Raji (cell line): ENCODE measurements around the gene SRRM3.

ENCODE experiments used
- POLR2A ChIP-seq: IDR thresholded peaks from 2 replicates; pipeline ENCODE4 v1.6.1; 2011; ENCODE audit warnings: low read depth, low read length, control low read depth; ENCODE audit not compliant: insufficient read depth

Gene SRRM3

GRCh38 chr7:76201732-76202665 is at the start of gene SRRM3:
Gene SRRM3, plus strand, starts transcription at chr7:76201896. Its CDS starts 33,171 bp downstream, at chr7:76235067.
- TF ChIP-seq POLR2A, result no peak

- no peak for TF ChIP-seq POLR2A
These were observed 49.8 kb upstream of the SRRM3 start for GRCh38 chr7:76151932-76152331.

- no peak for TF ChIP-seq POLR2A
These were observed 45.8 kb upstream of the SRRM3 start for GRCh38 chr7:76155938-76156337.

- no peak for TF ChIP-seq POLR2A
These were observed 36.4 kb upstream of the SRRM3 start for GRCh38 chr7:76165106-76165972.

- no peak for TF ChIP-seq POLR2A
These were observed 35.7 kb upstream of the SRRM3 start for GRCh38 chr7:76165973-76166403.

- peak; percentile 53; the same call in 1 of the 2 replicates for TF ChIP-seq POLR2A
These were observed 35.1 kb upstream of the SRRM3 start for GRCh38 chr7:76166404-76167255.

GRCh38 chr7:76173566-76174205 is 28.0 kb upstream of the SRRM3 start:
- no peak for TF ChIP-seq POLR2A

- no peak for TF ChIP-seq POLR2A
These were observed 22.0 kb upstream of the SRRM3 start for GRCh38 chr7:76179686-76180085.

- no peak for TF ChIP-seq POLR2A
These were observed 19.3 kb upstream of the SRRM3 start for GRCh38 chr7:76182225-76182960.

GRCh38 chr7:76185187-76185896 is 16.4 kb upstream of the SRRM3 start:
- TF ChIP-seq POLR2A, result no peak

- TF ChIP-seq POLR2A, result no peak
These were observed 14.4 kb upstream of the SRRM3 start for GRCh38 chr7:76187272-76187671.

GRCh38 chr7:76189276-76189675 is 12.4 kb upstream of the SRRM3 start:
- no peak for TF ChIP-seq POLR2A

- no peak for TF ChIP-seq POLR2A
These were observed 9.9 kb upstream of the SRRM3 start for GRCh38 chr7:76191783-76192240.
